ENCODE measurements around the gene NOTO.

DNA sequence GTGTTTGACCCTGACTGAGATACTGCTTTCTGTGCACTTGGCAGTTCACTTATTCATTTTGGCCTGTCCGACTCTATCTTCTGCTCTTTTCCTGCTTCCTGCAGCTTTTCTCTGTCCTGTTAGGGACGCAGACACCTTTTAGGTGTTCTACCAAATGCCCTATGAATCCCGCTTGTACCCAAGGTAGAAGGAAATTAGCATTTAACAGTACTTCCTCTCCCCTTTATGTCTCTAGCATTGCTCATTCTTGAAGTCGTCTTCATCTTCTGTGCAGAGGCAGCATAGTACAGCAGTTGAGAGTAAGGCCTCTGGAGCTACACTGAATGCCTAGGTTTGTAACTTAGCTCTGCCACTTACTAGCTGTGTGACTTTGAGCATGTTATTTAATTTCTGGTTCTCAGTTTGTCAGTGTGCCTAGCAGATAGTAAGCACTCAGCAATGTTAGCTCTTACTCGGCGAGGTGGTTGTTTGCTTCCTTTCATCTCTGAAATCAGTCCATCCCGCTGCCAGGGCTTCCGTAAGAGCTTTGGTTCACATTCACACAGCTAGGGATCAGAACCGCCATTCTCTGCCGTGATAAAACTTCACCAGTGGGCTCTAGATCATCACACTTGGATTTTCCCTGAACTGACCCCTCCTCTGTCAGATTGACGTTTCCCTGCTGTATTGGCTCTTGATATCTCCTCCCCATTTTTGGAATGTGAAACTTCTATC lies 33.1 kb downstream of the NOTO start:
- TF ChIP-seq TEAD4 (IDR thresholded peaks at IDR 0.05; ENCODE audit: low read depth, low read length) (no peak), RBBP5 (IDR thresholded peaks at IDR 0.05; ENCODE audit: borderline replicate concordance, low read depth, low read length) (no peak), POLR2AphosphoS5 (IDR thresholded peaks at IDR 0.05; ENCODE audit: low read depth, low read length) (no peak)
- TF ChIP-seq, protein P1, sequence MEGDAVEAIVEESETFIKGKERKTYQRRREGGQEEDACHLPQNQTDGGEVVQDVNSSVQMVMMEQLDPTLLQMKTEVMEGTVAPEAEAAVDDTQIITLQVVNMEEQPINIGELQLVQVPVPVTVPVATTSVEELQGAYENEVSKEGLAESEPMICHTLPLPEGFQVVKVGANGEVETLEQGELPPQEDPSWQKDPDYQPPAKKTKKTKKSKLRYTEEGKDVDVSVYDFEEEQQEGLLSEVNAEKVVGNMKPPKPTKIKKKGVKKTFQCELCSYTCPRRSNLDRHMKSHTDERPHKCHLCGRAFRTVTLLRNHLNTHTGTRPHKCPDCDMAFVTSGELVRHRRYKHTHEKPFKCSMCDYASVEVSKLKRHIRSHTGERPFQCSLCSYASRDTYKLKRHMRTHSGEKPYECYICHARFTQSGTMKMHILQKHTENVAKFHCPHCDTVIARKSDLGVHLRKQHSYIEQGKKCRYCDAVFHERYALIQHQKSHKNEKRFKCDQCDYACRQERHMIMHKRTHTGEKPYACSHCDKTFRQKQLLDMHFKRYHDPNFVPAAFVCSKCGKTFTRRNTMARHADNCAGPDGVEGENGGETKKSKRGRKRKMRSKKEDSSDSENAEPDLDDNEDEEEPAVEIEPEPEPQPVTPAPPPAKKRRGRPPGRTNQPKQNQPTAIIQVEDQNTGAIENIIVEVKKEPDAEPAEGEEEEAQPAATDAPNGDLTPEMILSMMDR (IDR thresholded peaks at IDR 0.05; ENCODE audit: control extremely low read depth in 1 of 3, insufficient read depth in 1 of 3, low read depth in 1 of 3, low read length in 3 of 3) = no peak

Measured in H1 (cell line).